Activated naive CD8-positive, alpha-beta T cell treated with anti-CD3 and anti-CD28 coated beads, Interleukin-2, amount 10 ng/mL, durations not matched to agents 7 days and 5 days (primary cell): ENCODE results near the gene TDRD12. TPM values are rescaled to one million over a fixed set of nuclear protein-coding genes. Genes with fewer than 3 reads are reported as not detected.
"Not testable (repeated sequence)": the region's sequence is repeated elsewhere in the genome, so short reads cannot be mapped to it uniquely, and the experiment has no call there.

Experiments used
- ATAC-seq: fragments of 150-1000 bp; cut with Tn5 transposase; one replicate; pipeline ENCODE4 v1.10.0; 2021; ENCODE audit warnings: low read depth, moderate library complexity
- POLR2A ChIA-PET: fragments of 350-600 bp; sonication (Branson Sonifier 250); formaldehyde crosslinking; loops from one replicate; lab custom pipeline; 2021; ENCODE audit warnings: antibody characterized with exemption; lab: Charles Lee
- DNase-seq: peaks from one replicate; pipeline ENCODE4 v3.0.0; 2021
- H3K27ac Mint-ChIP-seq: one replicate; pipeline ENCODE4 v1.8.0; 2022; ENCODE audit warnings: mild to moderate bottlenecking, mixed read lengths
- H3K27me3 Mint-ChIP-seq: one replicate; pipeline ENCODE4 v1.8.0; 2022; ENCODE audit warnings: mild to moderate bottlenecking, moderate library complexity, mixed read lengths
- H3K36me3 Mint-ChIP-seq: one replicate; pipeline ENCODE4 v1.8.0; 2021; ENCODE audit warnings: mild to moderate bottlenecking, mixed read lengths
- H3K4me1 Mint-ChIP-seq: one replicate; pipeline ENCODE4 v1.8.0; 2021; ENCODE audit warnings: mixed read lengths
- H3K4me3 Mint-ChIP-seq: one replicate; pipeline ENCODE4 v1.8.0; 2022; ENCODE audit warnings: mild to moderate bottlenecking, moderate library complexity, mixed read lengths
- H3K9me3 Mint-ChIP-seq: one replicate; pipeline ENCODE4 v1.8.0; 2021; ENCODE audit warnings: mixed read lengths
- total RNA-seq, 2 experiments: library from RNA; stranded (reverse); gene quantifications; one replicate each; pipeline ENCODE4 v1.2.3, GENCODE V29; 2021

The TDRD12 gene
- total RNA-seq, 2 experiments from 2014 or later: 0.26 to 0.42 TPM

DNA sequence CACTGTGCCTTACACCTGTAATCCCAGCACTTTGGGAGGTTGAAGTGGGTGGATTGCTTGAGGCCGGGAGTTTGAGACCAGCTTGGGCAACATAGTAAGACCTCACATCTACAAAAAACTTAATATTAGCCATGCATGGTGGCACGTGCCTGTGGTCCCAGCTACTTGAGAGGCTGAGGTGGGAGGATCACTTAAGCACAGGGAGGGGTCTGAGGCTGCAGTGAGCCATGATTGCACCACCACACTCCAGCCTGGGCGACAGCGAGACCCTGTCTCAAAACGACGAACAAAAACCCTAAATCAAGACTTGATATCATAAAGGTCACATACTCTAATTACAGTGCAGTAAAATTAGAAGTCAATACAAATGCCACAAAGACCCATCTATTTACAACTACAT, 132.6 kb downstream of the TDRD12 start:
- no peaks in the 10 kb centered on the region for H3K36me3 Mint-ChIP-seq
- no peaks in the 10 kb centered on the region for H3K27me3 Mint-ChIP-seq
- DNase-seq (no peak), ATAC-seq (no peak)
- H3K4me3 Mint-ChIP-seq: no peak overlapping the region
- POLR2A ChIA-PET: no interaction called here
- H3K4me1 Mint-ChIP-seq: peaks cover 2% of the 10 kb centered on the region
- H3K27ac Mint-ChIP-seq: no peak overlapping the region
- H3K9me3 Mint-ChIP-seq: peaks cover 6% of the 10 kb centered on the region

- H3K4me3 Mint-ChIP-seq, ATAC-seq, POLR2A ChIA-PET, H3K27me3 Mint-ChIP-seq, H3K9me3 Mint-ChIP-seq, DNase-seq, H3K27ac Mint-ChIP-seq, H3K4me1 Mint-ChIP-seq, H3K36me3 Mint-ChIP-seq: not testable (repeated sequence)
Measured at GRCh38 chr19:32856818-32857217, 137.3 kb downstream of the TDRD12 start.

GRCh38 chr19:32857584-32857983, 138.0 kb downstream of the TDRD12 start:
- DNase-seq: no peak
- Mint-ChIP-seq H3K36me3 (no peaks in the 10 kb centered on the region), H3K27me3 (no peaks in the 10 kb centered on the region), H3K9me3 (no peaks in the 10 kb centered on the region), H3K27ac (no peak overlapping the region), H3K4me1 (peaks cover 2% of the 10 kb centered on the region), H3K4me3 (no peak overlapping the region)
- ATAC-seq: no peak
- POLR2A ChIA-PET: no interaction called here

- Mint-ChIP-seq H3K27ac (no peak overlapping the region), H3K4me3 (no peak overlapping the region), H3K9me3 (no peaks in the 10 kb centered on the region), H3K27me3 (no peaks in the 10 kb centered on the region), H3K36me3 (no peaks in the 10 kb centered on the region), H3K4me1 (peaks cover 2% of the 10 kb centered on the region)
- POLR2A ChIA-PET: no interaction called here
- no peak for DNase-seq
- ATAC-seq: no peak
Measured at GRCh38 chr19:32858155-32858554, 138.6 kb downstream of the TDRD12 start.

GRCh38 chr19:32858559-32858958, 139.0 kb downstream of the TDRD12 start:
- no peak for ATAC-seq
- no peaks in the 10 kb centered on the region for H3K27me3 Mint-ChIP-seq
- POLR2A ChIA-PET: no interaction called here
- no peak for DNase-seq
- H3K4me1 Mint-ChIP-seq: peaks cover 2% of the 10 kb centered on the region
- no peaks in the 10 kb centered on the region for H3K36me3 Mint-ChIP-seq
- no peak overlapping the region for H3K27ac Mint-ChIP-seq
- no peaks in the 10 kb centered on the region for H3K9me3 Mint-ChIP-seq
- H3K4me3 Mint-ChIP-seq: no peak overlapping the region

DNA sequence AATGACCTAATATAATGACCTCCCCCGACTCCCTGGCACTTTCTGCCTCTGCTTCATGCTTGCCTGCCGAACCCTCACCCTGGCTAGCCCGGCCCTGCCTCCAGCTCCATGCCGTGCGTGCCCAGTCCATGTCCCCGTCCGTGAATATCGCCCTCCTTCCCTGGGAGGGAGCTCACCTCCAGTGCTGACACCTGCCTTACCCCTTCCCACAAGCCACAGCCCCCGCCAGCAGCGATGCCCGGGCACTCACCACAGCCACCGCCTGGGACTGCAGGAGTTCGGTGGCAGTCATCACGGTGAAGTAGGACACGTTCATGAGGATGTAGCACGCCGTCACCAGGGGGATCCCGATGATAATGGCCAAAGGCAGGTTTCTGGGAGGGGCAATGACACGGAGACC, 140.0 kb downstream of the TDRD12 start:
- no peak for ATAC-seq
- DNase-seq: no peak
- Mint-ChIP-seq H3K4me3 (no peak overlapping the region), H3K9me3 (no peaks in the 10 kb centered on the region), H3K36me3 (no peaks in the 10 kb centered on the region), H3K27me3 (no peaks in the 10 kb centered on the region), H3K27ac (no peak overlapping the region), H3K4me1 (peaks cover 2% of the 10 kb centered on the region)
- POLR2A ChIA-PET: no interaction called here

- no peaks in the 10 kb centered on the region for H3K36me3 Mint-ChIP-seq
- no peak overlapping the region for H3K27ac Mint-ChIP-seq
- no peaks in the 10 kb centered on the region for H3K27me3 Mint-ChIP-seq
- DNase-seq (no peak), ATAC-seq (no peak)
- POLR2A ChIA-PET: no interaction called here
- H3K4me1 Mint-ChIP-seq: no peaks in the 10 kb centered on the region
- no peaks in the 10 kb centered on the region for H3K9me3 Mint-ChIP-seq
- no peak overlapping the region for H3K4me3 Mint-ChIP-seq
Measured at GRCh38 chr19:32861596-32861995, 142.0 kb downstream of the TDRD12 start.

- Mint-ChIP-seq H3K36me3 (no peaks in the 10 kb centered on the region), H3K27me3 (no peaks in the 10 kb centered on the region), H3K27ac (no peak overlapping the region), H3K4me1 (no peaks in the 10 kb centered on the region), H3K9me3 (no peaks in the 10 kb centered on the region), H3K4me3 (no peak overlapping the region)
- POLR2A ChIA-PET: interaction anchor here (0.6 kb wide), 1 partner anchor 94 kb away, joined by 5 read pairs; no protein-coding TSS in a partner anchor
- no peak for ATAC-seq
- no peak for DNase-seq
Measured at GRCh38 chr19:32862173-32862572, 142.6 kb downstream of the TDRD12 start.

DNA sequence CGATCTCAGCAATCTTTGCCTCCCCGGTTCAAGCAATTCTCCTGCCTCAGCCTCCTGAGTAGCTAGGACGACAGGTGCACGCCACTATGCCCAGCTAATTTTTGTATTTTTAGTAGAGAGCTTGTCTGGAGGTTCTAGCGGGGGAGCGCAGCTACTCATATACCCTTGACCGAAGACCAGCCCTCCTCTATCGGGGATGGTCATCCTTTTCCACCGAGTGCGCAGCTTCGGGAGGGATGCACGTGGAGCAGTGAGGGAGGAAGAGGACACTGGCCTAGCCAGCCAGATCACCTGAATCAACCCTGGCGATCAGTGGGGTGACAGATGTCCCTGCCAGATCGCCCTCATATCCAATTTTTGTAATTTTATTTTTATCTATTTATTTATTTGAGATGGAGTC, 143.2 kb downstream of the TDRD12 start:
- POLR2A ChIA-PET: interaction anchor here (0.6 kb wide), 1 partner anchor 94 kb away, joined by 5 read pairs; no protein-coding TSS in a partner anchor
- Mint-ChIP-seq H3K27me3 (no peaks in the 10 kb centered on the region), H3K4me3 (no peak overlapping the region), H3K4me1 (no peaks in the 10 kb centered on the region), H3K36me3 (no peaks in the 10 kb centered on the region), H3K27ac (no peak overlapping the region), H3K9me3 (no peaks in the 10 kb centered on the region)
- ATAC-seq (no peak), DNase-seq (no peak)

- DNase-seq (no peak), ATAC-seq (no peak)
- Mint-ChIP-seq H3K4me1 (no peaks in the 10 kb centered on the region), H3K27ac (no peak overlapping the region), H3K27me3 (no peaks in the 10 kb centered on the region), H3K36me3 (no peaks in the 10 kb centered on the region), H3K9me3 (no peaks in the 10 kb centered on the region), H3K4me3 (no peak overlapping the region)
- POLR2A ChIA-PET: no interaction called here
Measured at GRCh38 chr19:32863301-32863700, 143.7 kb downstream of the TDRD12 start.

- POLR2A ChIA-PET: no interaction called here
- Mint-ChIP-seq H3K9me3 (no peaks in the 10 kb centered on the region), H3K4me3 (no peak overlapping the region), H3K36me3 (no peaks in the 10 kb centered on the region), H3K4me1 (no peaks in the 10 kb centered on the region), H3K27ac (no peak overlapping the region), H3K27me3 (no peaks in the 10 kb centered on the region)
- no peak for DNase-seq
- no peak for ATAC-seq
Measured at GRCh38 chr19:32863841-32864240, 144.3 kb downstream of the TDRD12 start.

GRCh38 chr19:32864318-32865007, 144.9 kb downstream of the TDRD12 start:
- Mint-ChIP-seq H3K27ac (no peak overlapping the region), H3K36me3 (no peaks in the 10 kb centered on the region), H3K4me1 (no peaks in the 10 kb centered on the region), H3K4me3 (no peak overlapping the region), H3K9me3 (no peaks in the 10 kb centered on the region), H3K27me3 (no peaks in the 10 kb centered on the region)
- POLR2A ChIA-PET: no interaction called here
- DNase-seq (no peak), ATAC-seq (no peak)

- H3K27ac Mint-ChIP-seq: no peak overlapping the region
- POLR2A ChIA-PET: interaction anchor here (0.5 kb wide), 1 partner anchor 66 kb away, joined by 4 read pairs; no protein-coding TSS in a partner anchor
- H3K36me3 Mint-ChIP-seq: no peaks in the 10 kb centered on the region
- ATAC-seq (no peak), DNase-seq (no peak)
- no peaks in the 10 kb centered on the region for H3K4me1 Mint-ChIP-seq
- no peak overlapping the region for H3K4me3 Mint-ChIP-seq
- H3K9me3 Mint-ChIP-seq: no peaks in the 10 kb centered on the region
- no peaks in the 10 kb centered on the region for H3K27me3 Mint-ChIP-seq
Measured at GRCh38 chr19:32865326-32865725, 145.8 kb downstream of the TDRD12 start.

- no peaks in the 10 kb centered on the region for H3K9me3 Mint-ChIP-seq
- H3K4me3 Mint-ChIP-seq: no peak overlapping the region
- POLR2A ChIA-PET: no interaction called here
- H3K27ac Mint-ChIP-seq: no peak overlapping the region
- H3K4me1 Mint-ChIP-seq: no peaks in the 10 kb centered on the region
- H3K27me3 Mint-ChIP-seq: no peaks in the 10 kb centered on the region
- ATAC-seq (no peak), DNase-seq (no peak)
- no peaks in the 10 kb centered on the region for H3K36me3 Mint-ChIP-seq
Measured at GRCh38 chr19:32866061-32866460, 146.5 kb downstream of the TDRD12 start.
